Heart left ventricle (tissue), 13 donors: Measurements from ENCODE around the gene KIFAP3.

Source experiments
- CTCF ChIP-seq, 12 donors: fragments of 200-600 bp; sonication (generic) in 4 of 12; IDR thresholded peaks; one replicate each; pipeline versions ENCODE4 v1.5.0 to v1.8.0; 2018 to 2022; ENCODE audit warnings: antibody characterized with exemption in 12 of 12, mild to moderate bottlenecking in 5 of 12
- POLR2A ChIP-seq, 2 donors: fragments of 450-650 bp; IDR thresholded peaks; one replicate each; pipeline ENCODE4 v1.6.1; 2017; ENCODE audit warnings: antibody characterized with exemption in 2 of 2, mild to moderate bottlenecking in 2 of 2, moderate library complexity in 2 of 2
- donor health status: ischemic (EF 13 %, LVEDD 7.1; RV severe dilation, severe dysfunction).
- donor health status: DM: no; HTN: yes; CAD: no.
- donor health status: DM: no; HTN: no; CAD: no.
- donor health status: ischemic (EF 25% LVEDD 6.9; RV normal size, moderate dysfunction).
- donor health status: ischemic (EF 25% LVEDD 5.7; RV mildly dilated, moderate dysfunction).
- donor health status: ischemic (EF 35%, LVEDD 5.7; RV mildly dilated, moderate dysfunction).
- donor health status: nonischemic (EF 11% LVEDD 7.7; RV severe dilation, severe dysfunction).
- donor health status: DM: yes; HTN: yes; CAD: no.
- donor health status: PGD.
- donor health status: ischemic (EF 29% LVEDD 5.4; RV normal size, mild dysfunction).
- donor health status: nonischemic (EF 23%, LVEDD 6.1; RV moderate dilation, normal function).

- TF ChIP-seq CTCF (IDR thresholded peaks at IDR 0.05) (no peak), POLR2A (IDR thresholded peaks at IDR 0.05) (no peak)
Measured at GRCh38 chr1:169899519-169900217, 174.8 kb downstream of the KIFAP3 start.
